Measurements from ENCODE around the gene TBL1X. TPM values are rescaled to one million over a fixed set of nuclear protein-coding genes. Genes with fewer than 3 reads are reported as not detected.

Gene TBL1X
- total RNA-seq, 1 donor from 2014 or later = 6.3 TPM

DNA sequence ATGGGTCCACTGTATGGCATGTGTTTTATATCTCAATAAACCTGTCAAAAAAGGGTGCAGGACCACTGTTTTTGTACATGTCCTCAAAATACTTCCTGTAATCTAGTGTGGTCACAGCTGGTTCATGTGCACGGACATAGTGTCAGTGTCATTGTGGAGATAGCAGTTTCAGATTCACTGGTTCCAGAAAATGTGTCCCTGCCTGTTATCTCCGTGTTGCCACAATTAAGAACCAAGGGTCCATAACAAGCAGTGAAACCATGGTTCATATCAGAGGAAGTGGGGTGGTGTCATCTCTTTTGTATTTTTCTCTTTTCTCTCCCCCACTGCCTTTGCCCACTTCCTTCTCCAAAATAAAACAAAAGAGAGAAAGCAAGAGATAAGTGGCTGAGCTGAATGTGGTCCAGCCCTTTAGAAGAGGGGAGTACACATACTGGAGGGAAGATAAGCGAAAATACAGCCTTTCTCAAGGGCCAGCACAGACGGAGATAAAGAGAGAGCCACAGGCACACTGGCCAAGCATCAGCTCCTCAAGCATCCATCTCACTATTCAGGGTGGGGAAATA is 51.2 kb downstream of the TBL1X start:
- Histone ChIP-seq H3K27me3 (ENCODE audit: control insufficient read depth in 3 of 3, insufficient read depth in 3 of 3, low read length in 3 of 3) (no peaks in the 10 kb centered on the region), H3K9ac (ENCODE audit: low read depth in 1 of 3, low read length in 3 of 3) (no peak overlapping the region), H3K9me3 (ENCODE audit: control insufficient read depth in 3 of 3, low read length in 3 of 3) (no peaks in the 10 kb centered on the region), H3K27ac (ENCODE audit: low read depth, low read length) (no peak overlapping the region), H3K4me1 (ENCODE audit: control insufficient read depth in 3 of 3, insufficient read depth in 3 of 3, low read length in 3 of 3) (peaks cover 3 to 9% (median 3%) of the 10 kb centered on the region in 3 donors), H3K4me3 (ENCODE audit: low read length in 3 of 3) (no peak overlapping the region), H3K36me3 (ENCODE audit: control insufficient read depth in 3 of 3, insufficient read depth in 3 of 3, low read length in 3 of 3) (peaks cover 0 to 2% (median 0%) of the 10 kb centered on the region in 3 donors)

DNA sequence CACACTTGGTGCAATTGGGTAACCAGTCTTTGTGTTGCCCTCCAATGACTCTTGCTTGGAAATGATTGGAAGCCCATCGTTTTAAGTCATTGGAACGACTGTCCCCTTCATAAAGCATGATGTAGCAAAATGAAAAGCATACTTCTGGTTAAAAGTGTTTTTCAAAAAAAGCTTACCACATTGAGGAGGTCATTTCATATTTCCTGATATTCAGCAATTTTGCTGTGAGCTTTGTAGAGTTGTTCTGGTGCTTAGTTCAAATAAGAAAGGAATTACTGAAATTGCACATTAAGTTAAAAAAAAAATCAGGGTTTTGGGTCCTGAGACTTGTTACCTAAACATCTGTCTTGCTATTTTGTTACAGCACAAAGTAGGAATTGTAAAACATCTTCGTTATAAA is 51.8 kb downstream of the TBL1X start:
- no peak overlapping the region for H3K4me3 ChIP-seq (ENCODE audit: low read length in 3 of 3)
- peaks cover 3 to 9% (median 3%) of the 10 kb centered on the region in 3 donors for H3K4me1 ChIP-seq (ENCODE audit: control insufficient read depth in 3 of 3, insufficient read depth in 3 of 3, low read length in 3 of 3)
- no peaks in the 10 kb centered on the region for H3K9me3 ChIP-seq (ENCODE audit: control insufficient read depth in 3 of 3, low read length in 3 of 3)
- no peak overlapping the region for H3K9ac ChIP-seq (ENCODE audit: low read depth in 1 of 3, low read length in 3 of 3)
- no peaks in the 10 kb centered on the region for H3K27me3 ChIP-seq (ENCODE audit: control insufficient read depth in 3 of 3, insufficient read depth in 3 of 3, low read length in 3 of 3)
- no peak overlapping the region for H3K27ac ChIP-seq (ENCODE audit: low read depth, low read length)
- peaks cover 0 to 2% (median 0%) of the 10 kb centered on the region in 3 donors for H3K36me3 ChIP-seq (ENCODE audit: control insufficient read depth in 3 of 3, insufficient read depth in 3 of 3, low read length in 3 of 3)

DNA sequence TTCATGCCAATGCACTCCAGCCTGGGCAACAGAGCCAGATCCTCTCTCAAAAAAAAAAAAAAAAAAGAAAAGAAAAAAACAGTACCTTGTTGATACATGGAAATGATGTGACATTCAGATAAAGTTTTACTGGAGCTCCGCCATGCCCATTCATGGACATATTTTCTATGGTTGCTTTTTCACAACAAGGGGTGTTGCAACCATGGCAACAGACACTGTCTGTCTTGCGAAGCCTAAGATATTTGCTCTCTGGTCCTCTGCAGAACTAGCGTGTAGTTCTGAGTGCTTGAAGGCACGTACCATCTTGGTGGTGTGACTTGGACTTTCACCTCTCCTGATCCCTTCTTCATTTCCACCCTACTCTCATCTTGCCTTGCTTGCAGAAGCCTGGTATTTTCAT is 53.2 kb downstream of the TBL1X start:
- no peak overlapping the region for H3K9ac ChIP-seq (ENCODE audit: low read depth in 1 of 3, low read length in 3 of 3)
- peaks cover 3 to 9% (median 3%) of the 10 kb centered on the region in 3 donors for H3K4me1 ChIP-seq (ENCODE audit: control insufficient read depth in 3 of 3, insufficient read depth in 3 of 3, low read length in 3 of 3)
- H3K27ac ChIP-seq (ENCODE audit: low read depth, low read length) = no peak overlapping the region
- peaks cover 0 to 2% (median 0%) of the 10 kb centered on the region in 3 donors for H3K36me3 ChIP-seq (ENCODE audit: control insufficient read depth in 3 of 3, insufficient read depth in 3 of 3, low read length in 3 of 3)
- H3K27me3 ChIP-seq (ENCODE audit: control insufficient read depth in 3 of 3, insufficient read depth in 3 of 3, low read length in 3 of 3) = no peaks in the 10 kb centered on the region
- H3K4me3 ChIP-seq (ENCODE audit: low read length in 3 of 3) = no peak overlapping the region
- H3K9me3 ChIP-seq (ENCODE audit: control insufficient read depth in 3 of 3, low read length in 3 of 3) = no peaks in the 10 kb centered on the region

DNA sequence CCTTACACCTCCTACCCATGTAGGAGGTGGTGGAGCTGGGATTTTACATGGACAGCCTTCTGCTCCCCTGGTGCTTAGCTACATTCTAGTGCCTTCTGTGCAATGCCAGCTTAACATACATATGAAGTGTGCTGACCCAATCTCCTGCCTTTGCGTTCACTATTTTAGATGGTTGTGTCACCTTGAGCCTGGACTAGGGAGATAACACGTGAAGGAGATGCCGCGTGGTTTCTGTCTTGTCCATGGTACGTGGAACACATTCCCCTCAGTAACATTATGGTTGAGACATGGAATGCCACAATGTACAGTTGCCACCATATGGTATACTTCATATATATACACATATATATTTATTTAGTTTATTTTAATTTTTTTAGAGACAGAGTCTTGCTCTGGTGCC is 54.0 kb downstream of the TBL1X start:
- Histone ChIP-seq H3K4me3 (ENCODE audit: low read length in 3 of 3) (no peak overlapping the region), H3K27ac (ENCODE audit: low read depth, low read length) (no peak overlapping the region), H3K4me1 (ENCODE audit: control insufficient read depth in 3 of 3, insufficient read depth in 3 of 3, low read length in 3 of 3) (peaks cover 3 to 9% (median 3%) of the 10 kb centered on the region in 3 donors), H3K27me3 (ENCODE audit: control insufficient read depth in 3 of 3, insufficient read depth in 3 of 3, low read length in 3 of 3) (no peaks in the 10 kb centered on the region), H3K36me3 (ENCODE audit: control insufficient read depth in 3 of 3, insufficient read depth in 3 of 3, low read length in 3 of 3) (no peaks in the 10 kb centered on the region), H3K9me3 (ENCODE audit: control insufficient read depth in 3 of 3, low read length in 3 of 3) (no peaks in the 10 kb centered on the region), H3K9ac (ENCODE audit: low read depth in 1 of 3, low read length in 3 of 3) (no peak overlapping the region)

DNA sequence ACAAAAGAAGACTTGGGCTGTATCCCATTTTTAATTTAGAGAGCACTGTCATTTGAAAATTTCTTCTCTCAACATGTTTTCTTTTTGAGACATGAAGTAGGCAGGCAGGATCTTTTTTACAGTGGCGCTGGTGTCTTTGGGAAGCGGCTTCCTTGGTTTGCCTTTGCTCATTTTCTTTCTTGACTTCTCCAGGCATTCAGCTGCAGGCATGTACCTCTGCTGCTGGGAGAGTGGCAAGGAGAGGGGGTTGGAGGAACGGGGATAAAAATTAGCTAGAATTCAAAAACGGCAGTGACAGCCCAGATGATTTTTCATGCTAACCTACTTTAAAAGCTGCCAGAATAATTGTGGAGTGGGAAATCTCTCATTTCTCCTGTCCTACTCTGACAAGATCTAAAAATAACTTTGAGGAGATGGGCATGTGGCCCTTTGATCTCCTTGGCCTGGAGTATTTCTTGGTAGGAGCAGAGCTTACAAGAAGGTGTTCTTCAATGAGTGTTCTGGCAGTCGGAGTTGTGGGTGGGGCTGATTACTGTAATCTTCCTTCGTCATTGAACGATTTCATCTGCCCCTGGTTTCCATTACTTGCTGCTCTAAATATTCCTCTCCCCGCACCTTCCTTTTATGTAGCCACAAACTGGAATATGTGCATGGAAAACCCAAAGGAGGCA is 54.8 kb downstream of the TBL1X start:
- H3K27me3 ChIP-seq (ENCODE audit: control insufficient read depth in 3 of 3, insufficient read depth in 3 of 3, low read length in 3 of 3) = no peaks in the 10 kb centered on the region
- H3K4me3 ChIP-seq (ENCODE audit: low read length in 3 of 3) = no peak overlapping the region
- no peaks in the 10 kb centered on the region for H3K9me3 ChIP-seq (ENCODE audit: control insufficient read depth in 3 of 3, low read length in 3 of 3)
- peaks cover 3 to 9% (median 3%) of the 10 kb centered on the region in 3 donors for H3K4me1 ChIP-seq (ENCODE audit: control insufficient read depth in 3 of 3, insufficient read depth in 3 of 3, low read length in 3 of 3)
- H3K9ac ChIP-seq (ENCODE audit: low read depth in 1 of 3, low read length in 3 of 3) = no peak overlapping the region
- no peak overlapping the region for H3K27ac ChIP-seq (ENCODE audit: low read depth, low read length)
- no peaks in the 10 kb centered on the region for H3K36me3 ChIP-seq (ENCODE audit: control insufficient read depth in 3 of 3, insufficient read depth in 3 of 3, low read length in 3 of 3)

DNA sequence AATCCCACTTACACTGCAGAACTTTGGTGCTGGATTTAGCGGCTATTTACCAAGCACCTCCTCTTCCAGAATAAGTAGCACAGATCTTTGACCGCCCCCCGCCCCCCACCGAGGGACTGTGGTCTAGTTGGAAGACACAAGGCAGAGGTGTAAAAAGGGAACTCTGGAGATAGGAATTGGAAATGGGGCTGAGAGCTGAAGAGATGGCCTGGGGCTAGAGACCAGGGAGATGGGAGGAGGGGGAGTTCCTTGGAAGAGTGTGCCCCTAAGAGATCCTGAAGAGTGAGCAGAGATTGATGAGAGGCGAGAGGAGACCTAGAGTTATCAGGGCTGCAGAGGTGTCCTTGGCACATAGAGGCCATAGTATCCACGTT is 55.3 kb downstream of the TBL1X start:
- Histone ChIP-seq H3K36me3 (ENCODE audit: control insufficient read depth in 3 of 3, insufficient read depth in 3 of 3, low read length in 3 of 3) (no peaks in the 10 kb centered on the region), H3K27ac (ENCODE audit: low read depth, low read length) (no peak overlapping the region), H3K9ac (ENCODE audit: low read depth in 1 of 3, low read length in 3 of 3) (no peak overlapping the region), H3K9me3 (ENCODE audit: control insufficient read depth in 3 of 3, low read length in 3 of 3) (no peaks in the 10 kb centered on the region), H3K4me3 (ENCODE audit: low read length in 3 of 3) (no peak overlapping the region), H3K27me3 (ENCODE audit: control insufficient read depth in 3 of 3, insufficient read depth in 3 of 3, low read length in 3 of 3) (no peaks in the 10 kb centered on the region), H3K4me1 (ENCODE audit: control insufficient read depth in 3 of 3, insufficient read depth in 3 of 3, low read length in 3 of 3) (peaks cover 1 to 9% (median 3%) of the 10 kb centered on the region in 3 donors)

DNA sequence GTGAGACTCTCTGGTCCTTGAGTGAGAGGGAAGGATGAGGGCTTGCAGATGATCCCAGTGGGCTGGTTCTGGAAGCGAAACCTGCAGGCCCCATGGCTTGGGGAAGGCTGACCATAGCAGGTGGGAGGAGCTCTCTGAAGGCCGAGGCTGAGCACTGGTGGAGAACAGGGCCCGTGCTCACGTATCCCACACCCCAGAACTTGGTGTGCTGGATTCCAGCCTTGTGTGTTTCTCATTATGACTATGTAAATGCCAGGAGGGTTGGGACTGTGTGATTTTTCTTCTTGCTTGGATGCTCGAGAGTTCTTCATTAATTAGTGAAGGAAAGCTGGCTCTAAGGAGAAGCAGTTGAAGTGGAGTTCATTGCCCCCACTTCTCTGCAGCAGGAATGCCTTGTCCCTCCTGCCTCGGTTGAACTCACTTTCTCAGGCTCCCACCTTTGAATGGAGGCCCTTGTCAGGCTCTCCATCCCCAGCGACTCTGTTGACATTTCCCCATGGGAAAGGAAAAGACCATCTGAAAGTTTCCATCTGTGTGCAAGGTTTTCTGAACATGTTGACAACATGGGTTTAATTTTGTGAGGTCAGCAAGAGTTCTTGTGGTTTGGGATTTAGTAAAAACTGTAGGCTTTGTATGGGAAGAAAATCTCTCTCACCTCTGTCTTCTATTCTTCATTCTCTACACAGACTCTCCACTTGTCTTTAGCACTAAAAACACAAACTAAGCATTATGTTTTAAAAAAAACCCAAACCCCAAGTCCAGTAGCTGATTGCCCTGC is 57.7 kb downstream of the TBL1X start:
- Histone ChIP-seq H3K9me3 (ENCODE audit: control insufficient read depth in 3 of 3, low read length in 3 of 3) (no peaks in the 10 kb centered on the region), H3K36me3 (ENCODE audit: control insufficient read depth in 3 of 3, insufficient read depth in 3 of 3, low read length in 3 of 3) (no peaks in the 10 kb centered on the region), H3K27ac (ENCODE audit: low read depth, low read length) (no peak overlapping the region), H3K9ac (ENCODE audit: low read depth in 1 of 3, low read length in 3 of 3) (no peak overlapping the region), H3K27me3 (ENCODE audit: control insufficient read depth in 3 of 3, insufficient read depth in 3 of 3, low read length in 3 of 3) (no peaks in the 10 kb centered on the region), H3K4me3 (ENCODE audit: low read length in 3 of 3) (no peak overlapping the region), H3K4me1 (ENCODE audit: control insufficient read depth in 3 of 3, insufficient read depth in 3 of 3, low read length in 3 of 3) (peaks cover 0 to 9% (median 3%) of the 10 kb centered on the region in 3 donors)

DNA sequence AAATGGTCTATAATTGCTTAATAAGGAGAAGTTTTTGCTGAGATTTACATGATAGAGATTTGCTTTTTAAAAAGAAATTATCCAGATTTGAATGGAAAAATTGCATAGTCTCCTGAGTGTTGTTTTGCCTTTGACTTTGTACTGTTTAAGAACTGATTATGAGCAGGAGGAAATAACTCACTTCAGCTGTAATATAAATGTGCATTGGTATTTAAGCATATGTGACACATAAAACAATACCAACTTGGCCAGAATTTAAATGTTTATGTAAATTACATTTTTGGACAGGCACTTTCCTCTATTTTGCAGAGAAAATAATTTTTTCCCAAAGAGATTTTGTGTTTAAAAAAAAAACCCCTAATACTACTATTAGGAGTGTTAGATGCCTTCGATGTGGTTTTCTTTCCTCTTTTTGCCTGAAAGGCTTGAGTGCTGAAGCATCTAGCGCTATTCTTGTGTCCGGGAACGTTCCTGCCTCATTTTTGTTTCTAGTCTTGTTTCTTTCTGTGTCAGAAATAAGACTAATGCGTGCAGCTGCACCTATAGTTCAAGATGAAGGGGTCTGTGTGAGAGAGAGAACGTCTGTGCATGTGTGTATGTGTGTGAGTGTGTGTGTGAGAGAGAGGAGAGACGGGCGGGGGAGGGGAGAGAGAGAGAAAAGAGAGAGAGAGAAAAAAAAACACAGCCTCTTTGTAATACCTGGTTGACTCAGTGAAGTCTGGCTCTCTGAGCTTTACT is 60.8 kb downstream of the TBL1X start:
- H3K27me3 ChIP-seq (ENCODE audit: control insufficient read depth in 3 of 3, insufficient read depth in 3 of 3, low read length in 3 of 3) = peaks cover 0 to 3% (median 0%) of the 10 kb centered on the region in 3 donors
- H3K9me3 ChIP-seq (ENCODE audit: control insufficient read depth in 3 of 3, low read length in 3 of 3) = no peaks in the 10 kb centered on the region
- no peaks in the 10 kb centered on the region for H3K36me3 ChIP-seq (ENCODE audit: control insufficient read depth in 3 of 3, insufficient read depth in 3 of 3, low read length in 3 of 3)
- no peak overlapping the region for H3K27ac ChIP-seq (ENCODE audit: low read depth, low read length)
- H3K9ac ChIP-seq (ENCODE audit: low read depth in 1 of 3, low read length in 3 of 3) = no peak overlapping the region
- H3K4me3 ChIP-seq (ENCODE audit: low read length in 3 of 3) = no peak overlapping the region
- no peaks in the 10 kb centered on the region for H3K4me1 ChIP-seq (ENCODE audit: control insufficient read depth in 3 of 3, insufficient read depth in 3 of 3, low read length in 3 of 3)

DNA sequence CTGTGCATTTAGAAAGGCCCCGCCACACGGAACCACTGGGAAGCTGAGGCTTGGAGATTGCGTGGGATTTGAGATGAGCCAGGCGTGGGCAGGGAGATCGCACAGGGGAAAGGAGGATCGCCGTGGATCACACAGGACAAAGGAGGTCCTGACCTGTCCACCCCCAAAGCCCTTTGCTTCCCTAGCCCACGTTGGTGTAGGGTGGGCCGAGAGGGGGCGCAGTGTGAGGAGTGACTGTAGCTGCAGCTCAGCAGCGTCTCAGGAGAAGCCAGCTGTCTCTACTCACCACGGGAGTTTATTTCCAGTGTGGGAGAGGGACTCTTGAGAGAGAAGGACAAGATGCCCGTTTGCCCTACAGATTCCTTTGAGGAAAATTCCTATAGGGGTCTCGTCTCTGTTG is 62.1 kb downstream of the TBL1X start:
- no peaks in the 10 kb centered on the region for H3K4me1 ChIP-seq (ENCODE audit: control insufficient read depth in 3 of 3, insufficient read depth in 3 of 3, low read length in 3 of 3)
- H3K9me3 ChIP-seq (ENCODE audit: control insufficient read depth in 3 of 3, low read length in 3 of 3) = no peaks in the 10 kb centered on the region
- peaks cover 0 to 3% (median 0%) of the 10 kb centered on the region in 3 donors for H3K27me3 ChIP-seq (ENCODE audit: control insufficient read depth in 3 of 3, insufficient read depth in 3 of 3, low read length in 3 of 3)
- H3K36me3 ChIP-seq (ENCODE audit: control insufficient read depth in 3 of 3, insufficient read depth in 3 of 3, low read length in 3 of 3) = no peaks in the 10 kb centered on the region
- no peak overlapping the region for H3K9ac ChIP-seq (ENCODE audit: low read depth in 1 of 3, low read length in 3 of 3)
- H3K4me3 ChIP-seq (ENCODE audit: low read length in 3 of 3) = no peak overlapping the region
- no peak overlapping the region for H3K27ac ChIP-seq (ENCODE audit: low read depth, low read length)
